Rectal smooth muscle tissue (tissue), 1 donor: ENCODE measurements around the gene TMEM92.
"Not testable (repeated sequence)": the region's sequence is repeated elsewhere in the genome, so short reads cannot be mapped to it uniquely, and the experiment has no call there.

ENCODE experiments used
- H3K27ac ChIP-seq: one replicate; pipeline ENCODE4 v1.7.0; 2013; ENCODE audit warnings: low read depth, low read length, inconsistent platforms
- H3K27me3 ChIP-seq: one replicate; pipeline ENCODE4 v1.7.0; 2013; ENCODE audit warnings: low read length; ENCODE audit not compliant: control insufficient read depth, insufficient read depth
- H3K36me3 ChIP-seq: one replicate; pipeline ENCODE4 v1.7.0; 2013; ENCODE audit warnings: low read length; ENCODE audit not compliant: control insufficient read depth, insufficient read depth
- H3K4me1 ChIP-seq: one replicate; pipeline ENCODE4 v1.7.0; 2013; ENCODE audit warnings: low read length; ENCODE audit not compliant: control insufficient read depth, insufficient read depth
- H3K4me3 ChIP-seq: one replicate; pipeline ENCODE4 v1.7.0; 2013; ENCODE audit warnings: low read length
- H3K9ac ChIP-seq: one replicate; pipeline ENCODE4 v1.7.0; 2013; ENCODE audit warnings: low read length

TMEM92 gene

GRCh38 chr17:50265212-50265611 lies 9.1 kb upstream of the TMEM92 start:
- H3K36me3 ChIP-seq: no peaks in the 10 kb centered on the region
- no peak overlapping the region for H3K27ac ChIP-seq
- no peak overlapping the region for H3K4me3 ChIP-seq
- no peak overlapping the region for H3K9ac ChIP-seq
- H3K4me1 ChIP-seq: peaks cover 29% of the 10 kb centered on the region
- no peaks in the 10 kb centered on the region for H3K27me3 ChIP-seq

- H3K27me3 ChIP-seq: no peaks in the 10 kb centered on the region
- no peaks in the 10 kb centered on the region for H3K36me3 ChIP-seq
- H3K4me3 ChIP-seq: no peak overlapping the region
- H3K9ac ChIP-seq: no peak overlapping the region
- peak overlapping the region; percentile 19 for H3K27ac ChIP-seq
- peaks cover 31% of the 10 kb centered on the region for H3K4me1 ChIP-seq
Measured at GRCh38 chr17:50265690-50266315, 8.5 kb upstream of the TMEM92 start.

GRCh38 chr17:50266384-50267073 lies 7.7 kb upstream of the TMEM92 start:
- Histone ChIP-seq H3K27me3 (no peaks in the 10 kb centered on the region), H3K9ac (no peak overlapping the region), H3K4me3 (no peak overlapping the region), H3K36me3 (no peaks in the 10 kb centered on the region), H3K4me1 (peaks cover 31% of the 10 kb centered on the region), H3K27ac (peak overlapping the region; percentile 19)

- Histone ChIP-seq H3K9ac (no peak overlapping the region), H3K27me3 (no peaks in the 10 kb centered on the region), H3K27ac (peak overlapping the region; percentile 19), H3K4me3 (no peak overlapping the region), H3K36me3 (no peaks in the 10 kb centered on the region), H3K4me1 (peaks cover 34% of the 10 kb centered on the region)
Measured at GRCh38 chr17:50267074-50267841, 7.0 kb upstream of the TMEM92 start.

- H3K27ac ChIP-seq: no peak overlapping the region
- H3K27me3 ChIP-seq: no peaks in the 10 kb centered on the region
- no peak overlapping the region for H3K4me3 ChIP-seq
- H3K36me3 ChIP-seq: no peaks in the 10 kb centered on the region
- H3K4me1 ChIP-seq: peaks cover 38% of the 10 kb centered on the region
- no peak overlapping the region for H3K9ac ChIP-seq
Measured at GRCh38 chr17:50268026-50268425, 6.2 kb upstream of the TMEM92 start.

GRCh38 chr17:50268743-50269275 lies 5.5 kb upstream of the TMEM92 start:
- H3K27ac ChIP-seq: no peak overlapping the region
- no peaks in the 10 kb centered on the region for H3K27me3 ChIP-seq
- H3K4me3 ChIP-seq: no peak overlapping the region
- H3K9ac ChIP-seq: no peak overlapping the region
- peaks cover 36% of the 10 kb centered on the region for H3K4me1 ChIP-seq
- H3K36me3 ChIP-seq: no peaks in the 10 kb centered on the region

- Histone ChIP-seq H3K36me3 (no peaks in the 10 kb centered on the region), H3K27ac (peak overlapping the region; percentile 53), H3K9ac (peak overlapping the region; percentile 17), H3K27me3 (no peaks in the 10 kb centered on the region), H3K4me3 (peak overlapping the region; percentile 2), H3K4me1 (peaks cover 29% of the 10 kb centered on the region)
Measured at GRCh38 chr17:50269477-50270434, 4.5 kb upstream of the TMEM92 start.

GRCh38 chr17:50270435-50271362 lies 3.6 kb upstream of the TMEM92 start:
- Histone ChIP-seq H3K9ac (no peak overlapping the region), H3K4me1 (peaks cover 23% of the 10 kb centered on the region), H3K27me3 (no peaks in the 10 kb centered on the region), H3K4me3 (peak overlapping the region; percentile 2), H3K27ac (peak overlapping the region; percentile 53), H3K36me3 (no peaks in the 10 kb centered on the region)

GRCh38 chr17:50271363-50271750 lies 2.9 kb upstream of the TMEM92 start:
- H3K27me3 ChIP-seq, H3K36me3 ChIP-seq, H3K27ac ChIP-seq, H3K9ac ChIP-seq, H3K4me3 ChIP-seq: not testable (repeated sequence)
- H3K4me1 ChIP-seq: peaks cover 23% of the 10 kb centered on the region

GRCh38 chr17:50272246-50272645 lies 2.0 kb upstream of the TMEM92 start:
- Histone ChIP-seq H3K4me3 (peak overlapping the region; percentile 67), H3K9ac (no peak overlapping the region), H3K27ac (peak overlapping the region; percentile 87), H3K27me3 (no peaks in the 10 kb centered on the region), H3K36me3 (no peaks in the 10 kb centered on the region), H3K4me1 (peaks cover 15% of the 10 kb centered on the region)
